ENCODE measurements around the gene KLHDC7A.
"Not testable (repeated sequence)": the region's sequence is repeated elsewhere in the genome, so short reads cannot be mapped to it uniquely, and the experiment has no call there.

The KLHDC7A gene

DNA sequence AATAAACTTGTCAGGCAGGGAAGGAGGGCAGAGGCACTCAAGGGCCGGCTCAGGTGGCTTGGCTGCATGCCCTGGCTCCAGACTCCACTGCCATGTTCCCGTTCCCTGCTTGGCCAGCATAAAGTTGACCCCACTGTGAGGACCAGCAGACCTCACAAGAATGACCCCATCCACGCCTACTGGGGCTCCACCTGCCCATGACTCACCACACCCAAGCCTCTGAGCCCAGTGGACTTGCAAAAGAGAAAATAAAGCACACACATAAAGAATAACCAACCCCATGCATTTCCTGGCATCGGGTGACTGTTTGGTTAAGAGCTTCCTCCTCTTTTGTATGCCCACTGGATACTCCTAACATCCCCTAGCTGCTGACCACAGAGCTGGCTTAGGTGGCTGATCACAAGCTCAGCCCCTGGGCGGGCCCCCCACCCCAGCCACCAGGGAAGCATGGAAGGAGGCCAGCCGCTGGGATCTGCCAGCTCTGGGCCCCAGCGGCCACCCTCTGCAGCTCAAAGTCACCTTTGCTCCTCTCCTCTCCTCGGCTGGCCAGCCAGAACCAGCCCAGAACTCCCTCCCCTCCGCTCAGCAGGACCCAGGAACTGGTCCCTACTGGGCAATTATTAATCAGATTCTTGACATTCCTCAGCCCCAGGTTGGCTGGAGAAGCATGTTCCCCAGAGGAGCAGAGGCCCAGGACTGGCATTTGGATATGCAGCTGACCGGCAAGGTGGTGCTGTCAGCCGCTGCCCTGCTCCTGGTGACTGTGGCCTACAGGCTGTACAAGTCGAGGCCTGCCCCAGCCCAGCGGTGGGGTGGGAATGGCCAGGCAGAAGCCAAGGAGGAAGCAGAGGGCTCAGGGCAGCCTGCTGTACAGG is at the start of gene KLHDC7A:
Gene KLHDC7A (plus strand): TSS at position 616 of the 875 bp plus-strand sequence. CDS start 52 bp downstream, at position 668.
- no peak for DNase-seq

- DNase-seq = no peak
Observed at GRCh38 chr1:18434041-18434440, 46.7 kb upstream of the KLHDC7A start.

DNA sequence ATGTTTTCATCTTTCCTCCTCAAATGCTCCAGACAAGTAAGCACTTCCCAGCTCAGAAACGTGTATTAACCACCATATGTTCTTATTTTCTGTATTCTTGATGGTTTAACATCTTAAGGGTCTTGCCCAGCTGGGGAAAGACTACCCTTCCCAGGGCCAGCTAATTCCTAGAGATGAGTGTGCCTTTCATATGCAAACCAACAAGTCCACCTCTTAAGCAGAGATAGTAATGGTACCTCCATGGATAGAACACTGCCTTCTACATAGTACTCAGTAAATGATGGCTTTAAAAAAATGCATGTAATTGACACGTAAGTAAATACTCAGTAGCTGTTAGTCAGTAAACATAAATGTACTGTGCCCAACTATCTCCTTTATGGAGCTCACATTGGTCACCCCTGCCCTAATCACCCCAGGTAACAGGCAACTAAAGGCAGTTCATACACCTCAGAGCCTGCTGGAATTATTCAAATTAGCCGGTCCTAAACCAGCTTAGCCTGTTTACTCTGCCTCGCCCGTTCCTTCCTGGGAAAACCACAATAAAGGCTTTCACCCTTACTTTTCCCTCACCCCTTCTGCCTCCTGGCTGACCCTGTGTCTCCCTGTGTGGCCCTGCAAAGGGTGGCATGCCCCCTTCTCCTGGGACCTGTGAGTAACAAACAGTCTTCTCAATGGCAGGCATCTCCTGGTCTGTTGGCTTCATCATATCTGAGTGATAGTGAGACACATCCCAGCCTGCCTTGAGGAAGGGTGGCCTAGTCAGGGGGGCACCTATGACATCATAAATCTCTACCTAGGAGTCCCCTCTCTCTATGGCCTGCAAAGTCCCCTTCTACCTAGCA is 40.1 kb upstream of the KLHDC7A start:
- DNase-seq = no peak

DNA sequence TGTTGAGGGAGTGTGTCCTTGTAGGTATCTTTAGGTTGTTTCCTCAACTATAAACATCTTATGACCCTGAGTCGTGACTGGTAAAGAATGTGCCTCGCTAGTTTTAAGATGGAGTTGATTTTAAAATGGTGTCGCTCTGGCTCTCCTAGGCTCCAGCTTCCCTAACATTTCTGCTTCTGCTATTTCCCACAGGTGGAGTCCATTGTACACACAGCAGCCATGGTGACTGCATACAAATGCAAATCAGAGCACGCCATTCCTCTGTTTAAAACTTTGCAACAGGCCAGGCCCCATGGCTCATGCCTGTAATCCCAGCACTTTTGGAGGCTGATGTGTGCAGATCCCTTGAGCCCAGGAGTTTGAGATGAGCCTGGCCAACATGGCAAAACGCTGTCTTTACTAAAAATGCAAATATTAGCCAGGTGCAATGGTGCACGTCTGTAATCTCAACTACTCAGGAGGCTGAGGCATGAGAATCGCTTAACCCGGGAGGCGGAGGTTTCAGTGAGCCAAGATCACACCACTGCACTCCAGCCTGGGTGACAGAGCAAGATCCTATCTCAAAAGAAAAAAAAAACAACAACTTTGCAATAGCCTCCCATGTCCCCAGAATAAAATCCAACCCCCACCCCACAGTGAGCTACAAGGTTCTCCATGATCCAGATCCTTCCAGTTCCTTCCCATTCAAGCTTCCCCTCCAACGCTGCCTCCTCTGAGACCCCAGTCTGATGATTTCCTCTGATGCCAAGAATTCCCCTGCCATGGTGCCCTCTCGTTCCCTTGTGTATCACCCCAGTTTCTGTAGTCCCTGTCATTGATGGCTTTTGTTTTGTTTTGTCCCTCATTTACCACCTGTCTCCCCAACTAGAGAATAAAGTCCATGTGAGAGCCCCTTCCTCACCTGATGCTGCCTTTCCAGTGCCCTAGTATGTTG is 36.9 kb upstream of the KLHDC7A start:
- DNase-seq = no peak

GRCh38 chr1:18444563-18444962 is 36.2 kb upstream of the KLHDC7A start:
- no peak for DNase-seq

DNA sequence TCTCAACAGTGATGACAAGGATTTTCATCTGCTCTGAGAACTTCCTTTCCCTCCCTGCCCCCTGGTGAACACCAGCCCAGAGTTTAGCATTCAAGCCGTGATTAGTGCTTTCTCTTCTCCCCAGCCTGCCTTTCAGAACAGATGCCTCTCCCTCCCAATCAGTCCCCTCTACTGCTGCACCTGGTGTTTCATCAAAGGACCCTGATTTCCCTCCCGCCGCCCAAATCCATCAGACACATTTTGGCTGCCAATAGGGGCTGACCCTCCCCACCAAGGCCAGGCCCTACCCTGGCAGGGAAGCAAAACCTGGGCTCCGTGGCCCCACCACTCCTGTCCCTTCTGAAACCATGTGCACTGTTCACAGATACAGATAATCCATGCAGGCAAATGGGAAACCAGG is 34.0 kb upstream of the KLHDC7A start:
- no peak for DNase-seq

DNA sequence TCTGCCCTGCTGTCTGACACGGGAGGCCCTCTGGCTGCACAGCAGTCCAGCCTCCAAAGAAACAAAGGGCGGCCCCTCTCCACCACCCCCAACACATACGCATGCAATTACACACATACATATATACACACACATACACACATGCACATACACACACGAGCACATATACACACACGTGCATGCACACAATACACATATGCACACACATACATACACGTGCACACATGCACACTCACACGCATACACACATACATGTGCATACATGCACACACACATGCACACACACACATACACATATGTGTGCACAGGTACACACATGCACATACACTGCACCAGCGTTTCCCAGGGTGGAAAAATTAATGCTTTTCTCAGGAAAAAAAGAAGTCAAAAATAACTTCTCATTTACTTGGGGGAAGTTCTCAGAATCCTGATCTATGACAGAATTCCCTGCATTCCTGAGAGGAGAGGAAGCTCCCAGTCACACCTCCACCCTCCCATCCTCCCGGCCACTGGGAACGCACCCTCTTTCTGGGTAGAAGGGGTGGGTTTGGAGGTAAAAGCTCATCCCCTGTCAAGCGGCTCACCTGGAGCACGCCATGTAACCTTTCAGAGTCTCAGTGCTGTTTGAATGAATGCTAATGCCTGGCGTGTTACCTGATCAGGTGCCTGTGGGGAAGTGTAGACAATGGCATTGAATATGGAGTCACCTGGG is 33.1 kb upstream of the KLHDC7A start:
- no peak for DNase-seq

GRCh38 chr1:18448889-18449288 is 31.8 kb upstream of the KLHDC7A start:
- no peak for DNase-seq

DNA sequence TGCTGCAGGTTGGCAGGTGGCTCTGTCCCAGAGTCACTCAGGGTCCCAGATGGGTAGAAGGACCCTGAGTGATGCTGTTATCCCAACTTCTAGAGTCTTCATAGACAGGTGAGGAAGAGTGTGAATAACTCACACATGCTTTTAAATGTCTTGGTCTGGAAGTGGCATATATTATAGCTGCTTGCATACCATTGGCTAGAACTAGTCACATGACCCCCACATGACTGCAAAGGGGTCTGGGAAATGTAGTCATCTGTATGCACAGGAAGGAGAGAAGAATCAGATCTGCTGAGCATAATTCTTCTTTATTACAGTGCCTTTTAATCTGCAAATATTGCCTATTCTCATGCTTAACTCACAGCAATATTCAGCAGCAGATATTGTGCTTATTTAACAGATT is 28.2 kb upstream of the KLHDC7A start:
- DNase-seq = no peak

DNA sequence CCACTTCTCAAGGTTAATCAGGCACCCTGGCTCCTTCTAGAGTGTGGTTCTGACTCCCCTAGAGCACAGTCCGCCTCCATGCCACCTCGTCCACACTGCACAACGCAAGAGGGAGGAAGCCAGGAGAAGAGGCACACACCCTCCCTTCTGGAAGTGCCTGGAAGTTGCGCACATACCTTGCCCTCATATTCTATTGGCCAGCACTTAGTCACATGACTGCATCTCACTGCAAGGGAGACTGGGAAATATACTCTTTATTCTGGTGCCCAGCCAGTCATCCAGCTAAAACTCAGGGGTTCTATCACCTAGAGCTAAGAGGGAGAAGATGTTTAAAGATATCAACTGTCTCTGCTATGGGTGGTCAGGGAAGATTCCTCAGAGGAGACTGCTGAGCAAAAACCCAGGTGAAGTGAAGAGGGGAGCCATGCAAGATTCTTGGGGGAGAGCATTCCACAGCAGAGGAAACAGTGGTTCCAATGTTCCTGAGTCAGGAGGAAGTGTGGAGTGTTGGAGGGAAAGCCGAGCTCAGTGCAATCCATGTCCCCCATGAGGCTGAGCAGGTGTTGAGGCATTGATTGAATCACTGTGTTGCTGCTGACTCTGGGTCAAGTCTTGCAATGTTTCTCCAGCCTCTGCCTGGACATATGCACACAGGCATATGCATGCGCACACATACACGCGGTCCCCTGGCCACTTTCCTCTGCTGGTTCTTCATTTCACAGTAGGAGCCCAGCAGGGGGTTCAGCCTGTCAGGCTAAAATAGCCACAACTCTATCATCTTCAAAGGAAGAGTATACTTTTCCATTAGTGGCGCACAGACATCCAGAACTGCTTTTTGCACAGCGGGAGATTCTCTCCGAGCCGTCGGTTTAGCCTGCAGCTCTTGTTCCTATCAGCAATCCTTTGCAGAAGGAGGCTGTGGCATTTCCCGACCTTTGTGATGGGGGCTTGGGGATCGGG is 22.3 kb upstream of the KLHDC7A start:
- DNase-seq = no peak

DNA sequence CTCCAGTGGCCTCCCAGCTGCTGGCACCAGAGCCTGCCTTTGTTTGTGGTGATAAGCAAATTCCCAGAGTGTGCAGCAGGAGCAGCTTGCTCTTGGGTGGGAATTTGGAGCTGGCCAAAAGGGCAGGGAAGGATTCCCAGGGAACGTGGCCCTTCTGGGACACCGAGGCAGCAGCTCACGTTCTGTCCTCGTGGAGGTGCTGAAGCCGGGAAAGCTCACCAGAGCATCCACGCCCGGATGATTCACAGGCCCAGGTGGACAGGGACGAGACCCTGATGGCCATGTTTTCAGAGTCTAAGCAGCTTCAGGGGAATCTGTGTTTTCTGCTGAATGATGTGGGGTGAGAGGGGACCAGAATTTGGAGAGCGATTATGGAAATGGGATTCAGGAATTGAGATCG is 19.1 kb upstream of the KLHDC7A start:
- DNase-seq = no peak

DNA sequence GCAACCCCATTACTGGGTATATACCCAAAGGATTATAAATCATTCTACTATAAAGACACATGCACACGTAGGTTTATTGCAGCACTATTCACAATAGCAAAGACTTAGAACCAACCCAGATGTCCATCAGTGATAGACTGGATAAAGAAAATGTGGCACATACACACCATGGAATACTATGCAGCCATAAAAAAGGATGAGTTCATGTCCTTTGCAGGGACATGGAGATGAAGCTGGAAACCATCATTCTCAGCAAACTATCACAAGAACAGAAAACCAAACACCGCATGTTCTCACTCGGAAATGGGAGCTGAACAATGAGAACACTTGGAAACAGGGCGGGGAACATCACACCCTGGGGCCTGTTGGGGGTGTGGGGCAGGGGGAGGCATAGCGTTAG is 18.2 kb upstream of the KLHDC7A start:
- not testable (repeated sequence) for DNase-seq

- no peak for DNase-seq
Observed at GRCh38 chr1:18463063-18463462, 17.7 kb upstream of the KLHDC7A start.

DNA sequence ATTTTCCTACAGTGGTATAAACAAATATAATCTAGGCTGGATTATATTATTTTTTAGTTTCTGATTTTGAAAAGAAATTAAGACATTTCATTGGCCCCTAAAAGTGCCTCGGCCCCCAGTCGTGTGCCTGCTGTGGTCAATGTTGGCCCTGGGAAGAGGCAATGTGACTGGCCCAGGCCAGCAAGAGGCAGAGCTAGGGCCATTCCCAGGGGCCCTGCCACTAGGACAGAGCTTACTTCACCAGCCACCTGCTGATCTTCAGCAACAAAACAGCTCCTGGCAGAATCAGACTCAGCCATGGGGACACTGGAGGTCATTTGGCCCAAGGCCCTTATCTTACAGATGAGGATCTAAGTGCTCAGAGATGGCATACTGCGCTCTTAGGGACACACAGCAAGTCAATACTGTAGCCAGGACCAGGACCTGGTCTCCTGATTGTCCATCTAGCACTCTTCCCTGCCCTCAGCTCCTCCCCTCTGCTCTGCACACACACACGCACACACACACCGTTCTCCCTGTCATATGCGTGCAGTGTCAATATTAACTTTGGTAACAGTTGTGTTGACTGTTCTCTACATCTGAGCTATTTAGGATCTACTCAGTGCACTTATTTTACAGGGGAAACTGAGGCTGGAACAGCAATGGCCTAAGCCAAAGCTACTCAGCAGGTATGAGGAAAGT is 16.6 kb upstream of the KLHDC7A start:
- no peak for DNase-seq

- no peak for DNase-seq
Observed at GRCh38 chr1:18464665-18465050, 16.1 kb upstream of the KLHDC7A start.

- no peak for DNase-seq
Observed at GRCh38 chr1:18466676-18467075, 14.1 kb upstream of the KLHDC7A start.

DNA sequence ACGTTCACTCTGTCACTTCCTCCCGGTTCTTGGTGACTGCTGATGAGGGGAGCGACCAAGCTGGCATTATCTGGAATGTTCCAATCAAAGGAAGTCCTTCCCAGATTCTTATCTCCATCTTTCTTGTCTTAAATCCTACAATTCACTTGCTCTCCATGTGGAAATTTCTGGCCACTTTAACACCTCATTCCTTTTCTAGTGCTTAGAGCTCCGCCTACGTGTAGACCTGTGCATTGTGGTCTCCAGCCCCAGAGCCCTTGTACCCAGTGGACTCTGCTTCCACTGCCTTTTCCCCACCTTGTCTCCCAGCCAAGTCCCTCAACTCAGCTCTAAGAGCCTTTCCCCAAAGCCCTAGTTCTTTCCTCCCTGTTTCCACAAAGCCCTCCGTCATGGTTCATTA is 12.2 kb upstream of the KLHDC7A start:
- no peak for DNase-seq

GRCh38 chr1:18469514-18469913 is 11.2 kb upstream of the KLHDC7A start:
- DNase-seq = no peak

DNA sequence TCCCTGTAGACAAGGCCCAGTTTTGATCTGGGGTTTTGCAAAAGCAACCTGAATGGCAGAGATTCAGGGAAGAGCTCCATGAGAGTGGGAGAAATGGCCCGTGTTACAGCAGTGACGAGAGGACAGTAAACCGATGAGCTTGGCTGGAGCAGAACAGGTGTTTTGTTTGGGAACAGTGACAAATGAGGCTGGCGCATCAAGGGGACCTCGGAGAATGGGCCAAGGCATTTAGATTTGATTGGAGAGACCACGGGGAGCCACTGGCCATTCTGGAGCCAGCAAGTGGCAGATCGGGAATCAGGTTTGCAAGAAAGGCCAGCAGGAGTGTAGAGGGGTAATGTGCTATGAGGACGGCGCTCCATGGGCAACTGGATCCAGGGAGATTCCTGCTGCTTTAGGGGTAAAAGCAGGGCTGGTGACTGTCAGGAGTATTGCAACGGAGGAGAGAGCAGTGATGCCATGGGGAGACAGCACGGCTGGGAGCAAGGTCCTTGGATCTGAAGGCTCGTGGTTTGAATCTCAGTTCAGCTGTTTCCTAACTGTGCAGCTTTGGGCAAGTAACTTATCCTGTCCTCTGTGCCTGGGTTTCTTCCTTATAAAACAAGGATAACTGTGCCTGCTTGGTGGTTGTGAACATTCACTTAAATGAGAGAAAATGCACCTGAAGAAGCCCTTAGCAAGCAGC is 9.9 kb upstream of the KLHDC7A start:
- no peak for DNase-seq

All from NCI-H510A (cell line).